SK-N-SH treated with all-trans-retinoic acid at 6 μM for 48 hours (cell line): ENCODE data around the gene IFNGR1.

Experiments
- ARNTL ChIP-seq: fragments of 450-650 bp; formaldehyde crosslinking; IDR thresholded peaks from 2 replicates; pipeline ENCODE4 v1.5.0; 2020; ENCODE audit warnings: low read depth, mild to moderate bottlenecking, moderate library complexity, borderline replicate concordance
- BACH2 ChIP-seq: fragments of 250-450 bp; sonication (Bioruptor Pico); IDR thresholded peaks from 2 replicates; pipeline ENCODE4 v1.9.0; 2021; ENCODE audit warnings: mild to moderate bottlenecking, borderline replicate concordance
- CSDC2 ChIP-seq: fragments of 250-450 bp; sonication (Bioruptor Pico); IDR thresholded peaks from 2 replicates; pipeline ENCODE4 v1.5.0; 2020; ENCODE audit warnings: mild to moderate bottlenecking, moderate library complexity
- ESRRG ChIP-seq: fragments of 250-450 bp; sonication (Bioruptor Pico); IDR thresholded peaks from 2 replicates; pipeline ENCODE4 v1.6.1; 2021; ENCODE audit warnings: mild to moderate bottlenecking
- ISL1 ChIP-seq: fragments of 250-450 bp; sonication (Bioruptor Pico); IDR thresholded peaks from 2 replicates; pipeline ENCODE4 v2.1.2; 2022; ENCODE audit warnings: mild to moderate bottlenecking, moderate library complexity
- OSR1 ChIP-seq: fragments of 250-450 bp; sonication (Bioruptor Pico); IDR thresholded peaks from 2 replicates; pipeline ENCODE4 v1.8.0; 2022; ENCODE audit warnings: moderate library complexity, mild to moderate bottlenecking, inconsistent platforms
- RARB ChIP-seq: fragments of 250-450 bp; sonication (Bioruptor Pico); IDR thresholded peaks from 2 replicates; pipeline ENCODE4 v1.8.0; 2021; ENCODE audit warnings: mild to moderate bottlenecking, moderate library complexity
- ZFP3 ChIP-seq: fragments of 250-450 bp; sonication (Bioruptor Pico); IDR thresholded peaks from 2 replicates; pipeline ENCODE4 v1.5.0; 2020; ENCODE audit warnings: mild to moderate bottlenecking, moderate library complexity
- ZFP30 ChIP-seq: fragments of 450-650 bp; formaldehyde crosslinking; IDR thresholded peaks from 2 replicates; pipeline ENCODE4 v1.5.0; 2022; ENCODE audit warnings: mild to moderate bottlenecking, moderate library complexity
- ZNF565 ChIP-seq: fragments of 450-650 bp; formaldehyde crosslinking; conservative IDR thresholded peaks from 2 replicates; pipeline ENCODE4 v1.5.0; 2020; ENCODE audit warnings: low read depth, mild to moderate bottlenecking, moderate library complexity
- ZNF8 ChIP-seq: fragments of 450-650 bp; formaldehyde crosslinking; IDR thresholded peaks from 2 replicates; pipeline ENCODE4 v1.5.0; 2020; ENCODE audit warnings: mild to moderate bottlenecking, moderate library complexity
- TF ChIP-seq, protein P1 (sequence below): fragments of 250-450 bp; sonication (Bioruptor Pico); IDR thresholded peaks from 2 replicates; pipeline ENCODE4 v1.8.0; 2021; ENCODE audit warnings: low read depth, mild to moderate bottlenecking, moderate library complexity, borderline replicate concordance
- TF ChIP-seq, protein P2 (sequence below): fragments of 250-450 bp; sonication (Bioruptor Pico); IDR thresholded peaks from 2 replicates; pipeline ENCODE4 v1.8.0; 2020; ENCODE audit warnings: mild to moderate bottlenecking, moderate library complexity, borderline replicate concordance
- TF ChIP-seq, protein P3 (sequence below): fragments of 250-450 bp; sonication (Bioruptor Pico); IDR thresholded peaks from 2 replicates; pipeline ENCODE4 v1.5.1; 2021; ENCODE audit warnings: mild to moderate bottlenecking, moderate library complexity

DNA sequence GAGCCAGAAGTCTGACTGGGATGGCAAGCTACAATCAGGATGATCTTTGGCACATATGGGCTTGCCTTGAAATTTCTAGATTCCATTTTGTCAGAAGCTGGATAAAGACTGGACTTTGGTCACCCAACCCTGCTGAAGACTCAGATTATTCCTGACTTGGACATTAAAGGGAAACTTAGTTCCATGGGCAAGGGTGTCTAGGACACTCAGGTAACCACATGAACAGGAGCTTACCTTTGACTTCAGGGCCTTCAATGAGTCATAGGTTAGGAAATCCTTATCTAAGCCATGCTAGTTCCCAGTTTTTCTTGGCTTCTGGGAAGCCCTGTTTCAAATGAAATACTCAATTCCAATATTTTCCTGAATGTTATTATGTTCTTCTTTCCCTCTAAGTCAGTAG is 28.5 kb upstream of the IFNGR1 start:
- TF ChIP-seq ARNTL (CRISPR knock-in tag) (no peak), ESRRG (CRISPR knock-in tag) (no peak), RARB (CRISPR knock-in tag) (no peak), OSR1 (no peak), ZNF8 (CRISPR knock-in tag) (no peak), ZFP30 (no peak), CSDC2 (CRISPR knock-in tag) (no peak), ZFP3 (CRISPR knock-in tag) (no peak), BACH2 (CRISPR knock-in tag) (no peak), ISL1 (CRISPR knock-in tag) (no peak), ZNF565 (CRISPR knock-in tag) (no peak)
- TF ChIP-seq, protein P1, sequence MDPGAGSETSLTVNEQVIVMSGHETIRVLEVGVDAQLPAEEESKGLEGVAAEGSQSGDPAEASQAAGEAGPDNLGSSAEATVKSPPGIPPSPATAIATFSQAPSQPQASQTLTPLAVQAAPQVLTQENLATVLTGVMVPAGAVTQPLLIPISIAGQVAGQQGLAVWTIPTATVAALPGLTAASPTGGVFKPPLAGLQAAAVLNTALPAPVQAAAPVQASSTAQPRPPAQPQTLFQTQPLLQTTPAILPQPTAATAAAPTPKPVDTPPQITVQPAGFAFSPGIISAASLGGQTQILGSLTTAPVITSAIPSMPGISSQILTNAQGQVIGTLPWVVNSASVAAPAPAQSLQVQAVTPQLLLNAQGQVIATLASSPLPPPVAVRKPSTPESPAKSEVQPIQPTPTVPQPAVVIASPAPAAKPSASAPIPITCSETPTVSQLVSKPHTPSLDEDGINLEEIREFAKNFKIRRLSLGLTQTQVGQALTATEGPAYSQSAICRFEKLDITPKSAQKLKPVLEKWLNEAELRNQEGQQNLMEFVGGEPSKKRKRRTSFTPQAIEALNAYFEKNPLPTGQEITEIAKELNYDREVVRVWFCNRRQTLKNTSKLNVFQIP (CRISPR knock-in tag), result no peak
- TF ChIP-seq, protein P2, sequence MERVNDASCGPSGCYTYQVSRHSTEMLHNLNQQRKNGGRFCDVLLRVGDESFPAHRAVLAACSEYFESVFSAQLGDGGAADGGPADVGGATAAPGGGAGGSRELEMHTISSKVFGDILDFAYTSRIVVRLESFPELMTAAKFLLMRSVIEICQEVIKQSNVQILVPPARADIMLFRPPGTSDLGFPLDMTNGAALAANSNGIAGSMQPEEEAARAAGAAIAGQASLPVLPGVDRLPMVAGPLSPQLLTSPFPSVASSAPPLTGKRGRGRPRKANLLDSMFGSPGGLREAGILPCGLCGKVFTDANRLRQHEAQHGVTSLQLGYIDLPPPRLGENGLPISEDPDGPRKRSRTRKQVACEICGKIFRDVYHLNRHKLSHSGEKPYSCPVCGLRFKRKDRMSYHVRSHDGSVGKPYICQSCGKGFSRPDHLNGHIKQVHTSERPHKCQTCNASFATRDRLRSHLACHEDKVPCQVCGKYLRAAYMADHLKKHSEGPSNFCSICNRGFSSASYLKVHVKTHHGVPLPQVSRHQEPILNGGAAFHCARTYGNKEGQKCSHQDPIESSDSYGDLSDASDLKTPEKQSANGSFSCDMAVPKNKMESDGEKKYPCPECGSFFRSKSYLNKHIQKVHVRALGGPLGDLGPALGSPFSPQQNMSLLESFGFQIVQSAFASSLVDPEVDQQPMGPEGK (CRISPR knock-in tag), result no peak
- TF ChIP-seq, protein P3, sequence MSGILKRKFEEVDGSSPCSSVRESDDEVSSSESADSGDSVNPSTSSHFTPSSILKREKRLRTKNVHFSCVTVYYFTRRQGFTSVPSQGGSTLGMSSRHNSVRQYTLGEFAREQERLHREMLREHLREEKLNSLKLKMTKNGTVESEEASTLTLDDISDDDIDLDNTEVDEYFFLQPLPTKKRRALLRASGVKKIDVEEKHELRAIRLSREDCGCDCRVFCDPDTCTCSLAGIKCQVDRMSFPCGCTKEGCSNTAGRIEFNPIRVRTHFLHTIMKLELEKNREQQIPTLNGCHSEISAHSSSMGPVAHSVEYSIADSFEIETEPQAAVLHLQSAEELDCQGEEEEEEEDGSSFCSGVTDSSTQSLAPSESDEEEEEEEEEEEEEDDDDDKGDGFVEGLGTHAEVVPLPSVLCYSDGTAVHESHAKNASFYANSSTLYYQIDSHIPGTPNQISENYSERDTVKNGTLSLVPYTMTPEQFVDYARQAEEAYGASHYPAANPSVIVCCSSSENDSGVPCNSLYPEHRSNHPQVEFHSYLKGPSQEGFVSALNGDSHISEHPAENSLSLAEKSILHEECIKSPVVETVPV, result no peak
